NCI-H1436 treated with DMSO at 0.1 percent for 48 hours (cell line): ENCODE measurements around the gene FANCC.
"Not testable (repeated sequence)": the region's sequence is repeated elsewhere in the genome, so short reads cannot be mapped to it uniquely, and the experiment has no call there.

Experiments
- DNase-seq: peaks from one replicate; lab custom pipeline; 2025; lab: John Stamatoyannopoulos, UW

FANCC gene

DNA sequence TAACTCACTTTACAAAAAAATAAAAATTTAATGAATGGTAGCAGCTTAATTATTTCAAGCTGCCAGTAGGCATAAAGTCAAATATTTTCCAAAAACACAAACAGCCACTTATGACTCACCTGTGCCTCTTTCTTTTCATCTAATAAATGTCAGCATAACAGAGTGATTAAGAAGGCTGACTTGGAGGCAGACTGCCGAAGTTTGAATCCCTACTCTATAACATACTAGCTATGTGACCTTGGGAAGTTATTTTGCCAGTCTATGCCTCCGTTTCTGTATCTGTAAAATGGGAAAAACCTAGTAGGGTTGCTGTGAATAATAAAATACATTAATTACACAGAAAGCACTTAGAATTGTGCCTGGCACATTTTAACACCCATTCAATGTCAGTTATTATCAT, 33.8 kb downstream of the FANCC start:
- DNase-seq, result no peak

DNA sequence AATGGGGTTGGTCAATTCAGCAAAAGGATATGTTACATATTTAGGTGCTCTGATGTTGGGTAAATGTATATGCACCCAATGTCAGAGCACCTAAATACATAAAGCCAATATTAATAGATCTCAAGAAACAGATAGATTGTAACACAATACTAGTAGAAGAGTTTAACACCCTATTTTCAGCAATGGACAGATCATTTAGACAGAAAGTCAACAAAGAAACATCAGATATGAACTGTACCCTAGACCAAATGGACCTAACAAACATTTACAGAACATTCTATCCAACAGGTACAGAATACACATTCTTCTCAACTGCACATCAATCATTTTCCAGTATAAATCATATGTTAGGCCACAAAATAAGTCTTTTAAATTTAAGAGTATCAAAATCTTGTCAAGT, 35.2 kb downstream of the FANCC start:
- DNase-seq, result no peak

DNA sequence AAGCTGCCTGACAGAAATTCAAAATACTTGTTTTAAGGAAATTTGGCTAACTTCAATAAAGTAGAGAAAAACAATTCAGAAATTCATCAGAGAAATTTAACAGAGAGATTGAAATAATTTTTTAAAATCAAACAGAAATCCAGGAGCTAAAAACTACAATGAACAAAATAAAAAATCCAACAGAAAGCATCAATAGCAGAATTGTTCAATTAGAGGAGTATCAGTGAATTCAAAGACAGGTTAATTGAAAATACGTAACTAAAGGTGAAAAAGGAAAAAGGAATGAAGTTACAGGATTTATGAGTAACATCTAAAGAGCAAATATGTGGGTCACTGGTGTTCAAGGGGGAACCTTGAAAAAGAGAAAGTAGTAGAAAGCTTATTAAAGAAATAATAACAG, 36.8 kb downstream of the FANCC start:
- no peak for DNase-seq

DNA sequence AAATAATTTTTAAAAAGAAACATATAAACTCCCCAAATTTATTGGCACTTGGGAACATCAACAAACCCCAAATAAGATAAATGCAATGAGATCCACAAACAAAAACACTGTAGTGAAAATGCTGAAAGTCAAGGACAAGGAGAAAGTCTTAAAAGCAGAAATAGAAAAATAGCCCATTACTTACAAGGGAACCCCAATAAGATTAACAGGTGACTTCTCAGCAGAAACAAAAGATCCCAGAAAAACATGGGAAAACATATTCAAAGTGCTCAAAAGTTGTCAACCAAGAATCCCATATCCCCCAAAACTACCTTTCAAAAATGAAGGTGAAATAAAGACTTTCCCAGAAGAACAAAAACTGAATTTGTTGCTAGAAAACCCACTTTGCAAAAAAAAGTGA, 40.0 kb downstream of the FANCC start:
- DNase-seq, result no peak

DNA sequence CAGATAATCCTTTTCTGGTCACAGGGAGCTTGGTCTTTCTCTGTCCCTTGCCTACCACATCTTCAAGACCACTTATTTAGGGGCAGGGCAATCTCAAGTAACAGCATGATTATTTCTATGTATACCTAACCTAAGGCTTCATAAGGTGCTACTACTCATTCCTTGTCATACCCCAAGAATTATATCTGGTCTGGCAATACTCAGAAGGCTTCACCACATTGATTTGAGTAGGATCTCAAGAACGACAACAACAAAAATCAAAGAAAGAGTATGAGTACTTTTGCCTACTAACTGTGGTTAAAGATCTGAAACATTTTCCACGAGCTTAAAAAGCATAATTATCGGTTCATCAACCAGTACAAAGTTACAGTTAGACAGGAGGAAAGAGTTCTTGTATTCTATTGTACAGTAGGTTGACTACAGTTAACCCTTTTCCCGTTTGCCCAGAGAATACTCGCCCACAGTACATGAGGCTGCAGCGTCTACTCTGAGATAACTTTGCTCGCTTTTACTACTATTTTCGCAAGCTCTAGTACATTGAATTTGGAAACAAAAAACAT, 41.0 kb downstream of the FANCC start:
- DNase-seq, result no peak

DNA sequence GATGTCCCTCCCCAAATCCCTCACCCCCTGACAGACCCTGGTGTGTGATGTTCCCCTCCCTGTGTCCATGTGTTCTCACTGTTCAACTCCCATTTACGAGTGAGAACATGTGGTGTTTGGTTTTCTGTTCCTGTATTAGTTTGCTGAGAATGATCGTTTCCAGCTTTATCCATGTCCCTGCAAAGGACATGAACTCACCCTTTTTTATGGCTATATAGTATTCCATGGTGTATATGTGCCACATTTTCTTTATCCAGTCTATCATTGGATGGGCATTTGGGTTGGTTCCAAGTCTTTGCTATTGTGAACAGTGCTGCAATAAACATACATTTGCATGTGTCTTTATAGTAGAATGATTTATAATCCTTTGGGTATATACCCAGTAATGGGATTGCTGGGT, 43.3 kb downstream of the FANCC start:
- DNase-seq, result not testable (repeated sequence)

DNA sequence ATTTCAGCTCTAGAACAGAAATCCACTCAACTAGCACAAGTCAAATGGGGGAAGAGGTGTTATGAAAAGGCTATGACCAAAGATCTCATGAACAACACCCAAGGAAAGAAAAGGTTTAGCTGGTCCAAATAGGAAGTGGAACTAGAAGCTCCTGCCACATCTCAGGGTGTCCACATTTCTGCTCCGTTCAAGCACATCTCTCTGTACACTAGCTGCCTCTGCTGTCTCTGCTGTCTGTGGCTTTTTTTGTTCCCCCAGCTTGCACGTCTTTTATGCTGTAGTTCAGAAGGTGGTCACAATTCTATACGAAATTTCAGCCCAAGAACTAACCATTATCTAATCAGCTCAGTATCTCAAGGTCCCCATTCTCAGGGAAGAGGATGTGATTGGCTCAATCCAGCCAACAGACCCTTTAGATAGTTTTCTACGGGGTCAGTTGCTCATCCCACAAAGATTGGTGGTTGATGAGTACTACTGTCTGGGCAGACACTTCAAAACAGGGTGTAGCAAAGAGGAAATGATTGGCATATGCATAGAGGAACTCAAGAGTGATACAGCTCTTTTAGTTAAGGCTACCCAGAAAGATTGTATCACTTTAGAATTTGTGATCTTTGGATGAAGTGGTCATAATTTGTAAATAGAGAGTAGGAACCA, 44.0 kb downstream of the FANCC start:
- DNase-seq, result no peak

DNA sequence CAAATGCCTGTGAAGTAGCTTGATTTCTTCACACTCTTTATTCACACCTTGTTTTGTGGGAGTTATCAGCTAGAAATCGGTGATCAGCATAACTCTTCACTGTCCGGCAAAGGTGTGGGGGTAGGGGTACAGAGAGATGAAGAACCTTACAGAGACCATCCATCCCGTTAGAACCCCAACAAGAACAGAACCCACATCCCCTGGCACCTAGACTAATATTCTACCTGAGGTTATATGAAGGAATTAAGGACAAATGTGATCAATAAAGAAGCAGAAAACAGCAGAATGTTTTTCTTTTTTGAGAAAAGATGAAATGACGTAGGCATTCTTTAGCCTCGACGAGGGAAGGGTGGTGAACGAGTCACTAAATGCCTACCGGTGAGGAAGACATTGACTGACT, 44.7 kb downstream of the FANCC start:
- DNase-seq, result no peak

DNA sequence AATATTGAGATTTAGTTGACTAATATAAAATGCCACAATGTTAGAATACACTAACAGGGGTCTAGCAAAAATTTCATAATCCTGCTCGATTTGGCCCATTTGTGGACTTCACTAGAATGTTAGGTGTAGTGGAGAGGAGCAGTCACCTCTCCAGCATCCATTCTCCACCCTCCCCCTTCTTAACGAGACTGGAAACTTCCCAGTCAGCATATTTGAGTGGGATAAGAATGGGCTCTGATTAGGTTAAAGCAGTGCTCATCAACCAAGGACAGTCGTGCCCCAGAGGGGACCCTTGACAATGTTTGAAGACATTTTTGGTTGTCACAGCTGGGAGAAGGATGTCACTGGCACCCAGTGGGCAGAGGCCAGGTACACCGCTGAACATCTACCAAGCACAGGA, 46.7 kb downstream of the FANCC start:
- no peak for DNase-seq

DNA sequence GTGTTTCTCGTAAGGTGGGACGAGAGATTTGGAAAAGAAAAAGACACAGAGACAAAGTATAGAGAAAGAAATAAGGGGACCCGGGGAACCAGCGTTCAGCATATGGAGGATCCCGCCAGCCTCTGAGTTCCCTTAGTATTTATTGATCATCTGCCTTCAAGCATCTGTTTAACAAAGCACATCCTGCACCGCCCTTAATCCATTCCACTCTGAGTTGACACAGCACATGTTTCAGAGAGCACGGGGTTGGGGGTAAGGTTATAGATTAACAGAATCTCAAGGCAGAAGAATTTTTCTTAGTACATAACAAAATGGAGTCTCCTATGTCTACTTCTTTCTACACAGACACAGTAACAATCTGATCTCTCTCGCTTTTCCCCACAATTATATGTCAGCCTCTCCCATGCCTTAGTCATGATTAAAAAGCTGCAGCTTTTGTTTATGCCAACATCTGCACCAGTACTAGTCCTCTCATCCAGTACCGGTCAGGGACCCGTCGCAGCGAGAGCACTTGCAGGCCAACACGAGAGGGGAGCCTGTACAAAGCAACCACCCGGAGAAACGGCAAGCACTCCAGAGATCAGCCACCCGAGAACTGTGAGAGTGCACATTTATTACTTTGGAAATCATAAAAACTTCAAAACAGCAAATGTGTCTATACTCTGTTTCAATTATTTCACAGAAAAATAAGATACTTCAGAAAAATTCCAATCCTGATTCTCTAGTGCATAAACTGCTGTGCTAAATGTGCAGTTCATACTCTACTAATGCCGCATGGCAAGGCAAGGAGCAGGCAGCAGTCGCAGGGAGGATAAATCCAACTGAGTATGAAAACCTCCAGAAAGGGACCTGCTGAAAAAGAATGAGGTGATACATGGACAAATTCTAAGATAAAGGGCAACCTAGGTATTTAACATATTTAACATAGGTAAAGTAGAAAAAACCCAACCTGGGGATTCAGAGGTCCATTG, 47.4 kb downstream of the FANCC start:
- not testable (repeated sequence) for DNase-seq

DNA sequence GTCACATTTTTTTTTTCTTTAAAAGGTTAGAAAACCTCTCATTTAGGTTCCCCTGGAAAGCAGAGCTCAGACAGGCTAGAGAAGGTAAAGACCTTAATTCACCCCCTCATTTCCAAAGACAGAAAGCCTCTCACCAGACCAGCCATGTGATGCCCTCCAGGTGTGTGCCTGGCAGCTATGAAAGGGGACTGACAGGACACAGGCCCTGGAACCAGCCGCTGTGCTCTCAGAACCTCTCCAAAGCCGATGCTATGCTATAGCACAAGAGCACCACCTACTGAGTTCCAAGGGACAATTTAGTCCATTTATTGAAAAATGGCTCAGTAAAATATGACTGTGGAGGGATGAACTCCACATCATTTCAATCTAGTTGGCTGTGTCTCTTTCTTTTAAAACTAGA, 48.8 kb downstream of the FANCC start:
- DNase-seq, result no peak

DNA sequence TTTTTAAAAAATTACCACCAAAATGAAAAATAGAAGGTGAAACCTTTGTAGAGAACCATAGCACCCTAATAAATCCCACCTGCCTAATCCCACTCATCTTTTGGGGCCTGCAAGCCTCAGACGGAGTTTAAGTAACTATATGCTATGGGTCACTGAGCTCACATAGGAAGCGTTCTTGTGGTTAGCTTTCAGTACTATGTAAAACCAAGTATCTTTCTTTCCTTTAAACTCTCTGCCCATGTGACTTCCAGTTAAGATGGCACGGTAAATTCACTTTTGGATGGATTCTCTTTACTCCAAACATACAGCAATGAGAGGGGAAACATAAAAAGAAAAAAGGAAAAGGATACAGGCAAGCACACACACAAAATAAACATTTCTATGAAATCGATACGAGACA, 50.9 kb downstream of the FANCC start:
- DNase-seq, result no peak

DNA sequence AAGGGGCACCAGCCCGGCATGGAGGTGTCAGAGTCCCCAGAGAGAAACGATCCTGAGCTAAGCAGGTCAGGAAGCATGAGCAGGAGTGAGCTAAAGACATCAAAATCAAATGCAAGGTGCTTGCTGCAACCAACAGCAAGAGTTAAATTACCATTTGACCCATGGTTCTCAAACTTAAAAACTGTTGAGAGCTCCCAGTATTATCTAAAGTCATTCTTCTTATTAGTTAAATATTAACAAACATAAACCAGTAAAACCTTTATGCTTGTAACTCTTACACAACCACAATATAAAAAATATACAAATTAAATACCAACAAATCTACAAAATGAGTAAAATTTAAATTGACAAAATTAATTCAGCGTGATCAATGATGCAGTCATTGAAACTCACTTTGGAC, 51.5 kb downstream of the FANCC start:
- DNase-seq, result no peak

DNA sequence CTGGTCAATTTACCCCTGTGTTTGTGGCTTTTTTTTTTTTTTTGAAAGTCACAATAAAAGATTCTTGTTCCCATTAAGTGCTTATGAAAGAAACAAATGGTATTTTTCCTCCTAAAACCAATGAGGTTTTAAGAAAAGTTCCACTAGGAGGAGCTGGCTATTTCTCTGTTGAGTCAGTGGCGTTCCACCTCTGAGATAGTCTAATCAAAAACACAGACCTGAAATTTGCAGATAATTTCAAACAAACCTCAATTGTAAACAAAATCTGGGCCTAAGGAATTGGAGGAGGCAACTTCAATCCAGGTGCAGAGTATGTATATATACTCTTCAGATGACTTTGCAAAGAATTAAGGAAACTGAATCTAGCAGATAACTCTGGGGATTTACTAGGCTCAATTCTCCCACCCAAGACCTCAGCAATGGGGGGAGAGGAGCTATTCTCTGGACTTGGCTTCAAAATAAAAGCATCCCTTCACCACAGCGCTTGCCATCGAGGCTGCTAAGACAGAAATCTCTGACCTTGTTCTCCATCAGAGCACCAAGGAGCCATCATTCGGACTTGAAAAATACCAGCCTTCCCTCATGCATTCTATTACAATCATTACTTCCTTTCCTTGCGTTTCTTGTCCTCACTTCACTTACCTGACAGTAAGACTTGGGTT, 52.4 kb downstream of the FANCC start:
- no peak for DNase-seq

DNA sequence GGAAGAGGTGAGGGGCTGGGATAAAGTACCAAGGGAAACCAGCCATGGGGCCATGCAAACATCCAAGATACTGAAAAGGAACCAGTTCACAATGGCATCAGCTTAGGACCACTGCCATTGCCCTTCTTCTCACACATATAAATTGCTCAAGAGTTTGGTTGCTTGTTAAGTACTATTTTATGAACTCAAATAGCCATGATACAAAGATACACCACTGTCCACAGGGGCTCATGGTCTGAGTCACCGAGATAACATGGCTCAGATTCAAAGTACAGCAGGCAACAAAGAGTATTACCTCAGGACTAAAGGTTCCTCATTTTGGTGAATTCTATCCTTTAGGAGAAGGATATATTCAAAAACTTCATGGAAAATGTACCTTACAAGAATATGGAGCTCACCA, 55.6 kb downstream of the FANCC start:
- DNase-seq, result no peak

DNA sequence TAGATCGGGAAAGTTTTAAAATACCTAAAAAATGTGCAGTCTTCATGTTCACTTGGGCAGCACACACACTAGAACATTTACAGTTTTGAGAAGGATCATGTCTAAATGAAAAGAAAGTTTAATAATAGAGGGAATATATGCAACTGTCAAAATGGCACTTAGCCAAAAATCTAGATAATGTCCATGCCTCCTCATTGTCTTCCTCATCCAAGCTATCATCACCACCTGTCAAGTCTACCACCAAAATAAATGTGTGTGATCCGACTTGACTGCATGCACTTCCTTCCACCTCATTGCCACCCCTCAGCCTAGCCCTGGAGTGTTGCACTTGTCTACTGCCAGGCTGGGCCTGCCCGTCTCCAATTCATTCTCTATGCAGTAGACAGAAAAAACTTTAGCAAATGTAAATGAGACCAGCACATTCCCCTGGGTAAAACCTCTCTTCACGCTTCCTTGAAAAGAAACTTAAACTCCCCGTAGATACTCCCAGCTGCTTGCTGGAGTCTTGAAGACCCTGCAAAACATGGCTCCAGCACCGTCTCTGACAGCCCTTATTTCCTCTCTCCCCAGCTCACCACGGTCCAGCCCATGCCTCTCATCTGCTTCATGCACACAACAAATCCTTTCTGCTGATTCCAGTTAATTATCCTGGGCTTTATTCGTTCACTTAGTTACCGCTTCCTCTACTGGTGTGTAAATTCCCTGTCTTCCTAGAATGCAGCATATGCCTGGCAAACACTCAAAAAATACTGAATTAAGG, 66.9 kb downstream of the FANCC start:
- no peak for DNase-seq

DNA sequence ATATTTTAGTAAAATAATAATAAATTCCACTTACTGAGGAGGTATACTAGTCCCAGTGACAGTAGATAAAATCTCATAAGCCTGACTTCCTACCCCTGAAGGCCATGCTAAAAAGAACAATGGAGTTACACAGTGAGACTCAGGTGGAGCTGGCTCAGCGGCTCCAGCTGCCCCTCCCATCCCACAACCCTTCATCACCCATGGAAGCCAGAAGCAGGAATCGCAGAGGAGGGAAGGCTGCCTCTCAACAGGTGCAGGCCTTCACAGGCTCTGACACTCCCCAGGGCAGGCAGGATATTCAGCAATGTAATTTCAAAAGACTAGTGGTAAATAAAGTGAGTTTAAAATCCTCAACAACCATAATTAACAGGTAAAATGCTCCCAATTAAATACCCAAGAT, 67.5 kb downstream of the FANCC start:
- DNase-seq, result no peak

DNA sequence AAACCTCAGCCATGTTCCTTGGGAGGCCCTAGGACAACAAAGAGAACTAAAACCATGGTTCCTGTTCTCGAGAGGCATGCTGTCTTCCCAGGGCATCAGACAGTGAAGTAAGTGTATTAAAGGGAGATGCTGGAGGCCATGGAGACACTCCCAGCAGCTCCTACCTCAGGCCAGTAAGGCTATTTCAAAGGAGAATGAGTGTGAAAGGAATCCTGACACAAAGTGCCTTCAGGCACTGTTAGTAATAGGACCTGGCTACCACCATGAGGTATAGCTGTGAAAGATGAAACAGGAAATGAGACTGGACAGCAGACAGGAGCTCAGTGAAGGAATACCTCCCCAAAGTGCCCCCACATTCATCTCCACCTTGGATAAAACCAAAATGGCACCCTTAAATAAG, 71.0 kb downstream of the FANCC start:
- DNase-seq, result no peak

DNA sequence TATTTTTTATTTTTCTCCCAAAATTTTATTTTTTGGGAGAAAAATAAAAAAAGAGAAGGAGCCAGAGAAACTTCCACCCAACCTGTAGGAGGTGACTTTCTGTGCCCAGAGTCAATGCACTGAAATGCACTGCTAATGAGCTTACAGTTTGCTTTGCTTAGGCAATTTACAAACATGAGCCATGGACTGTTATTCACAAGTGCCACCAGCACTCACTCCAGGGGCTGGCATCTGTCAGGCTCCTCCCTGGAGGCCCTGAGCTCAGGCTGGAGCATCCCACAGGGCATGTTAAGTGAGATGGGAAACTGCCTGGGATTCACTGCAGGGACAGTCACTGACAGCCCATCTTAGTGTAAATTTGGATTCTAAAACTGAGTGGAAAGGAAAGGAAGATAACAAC, 74.9 kb downstream of the FANCC start:
- no peak for DNase-seq

DNA sequence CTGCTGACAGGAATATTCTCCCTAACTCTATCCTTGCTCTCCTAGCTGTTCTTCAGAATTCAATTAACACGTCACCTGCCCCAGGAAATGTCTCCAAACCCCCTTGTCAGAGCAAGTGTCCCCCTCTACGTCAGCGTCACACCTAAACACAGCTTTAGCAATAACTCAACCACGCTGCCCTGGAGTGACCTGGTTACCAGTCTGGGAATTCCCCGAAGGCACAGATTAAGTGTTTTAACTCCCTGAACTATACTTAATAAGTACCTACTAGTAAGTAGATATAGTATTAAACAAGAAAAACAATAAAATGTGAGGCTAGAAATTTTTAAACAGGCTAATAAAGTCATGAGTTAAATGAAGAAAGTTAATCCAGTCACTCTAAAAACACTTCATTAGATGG, 78.4 kb downstream of the FANCC start:
- DNase-seq, result no peak

DNA sequence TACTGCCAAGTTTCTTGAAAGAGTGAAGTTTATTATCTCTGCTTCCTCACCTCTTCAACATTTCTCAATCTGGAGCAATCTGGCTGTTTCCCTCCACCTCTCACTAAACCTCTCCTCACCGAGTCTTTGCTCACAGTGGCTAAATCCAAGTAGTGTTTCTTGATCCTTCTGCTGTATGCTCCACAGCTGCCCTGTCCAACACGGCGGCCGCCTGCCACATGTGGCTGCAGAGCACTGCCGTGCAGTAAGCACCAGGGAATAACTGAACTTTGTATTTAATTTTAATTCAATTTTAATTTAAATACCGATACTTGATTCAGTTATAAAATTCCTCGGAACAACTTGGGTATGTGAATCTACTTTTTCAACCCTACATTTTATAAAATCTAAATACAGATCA, 80.2 kb downstream of the FANCC start:
- no peak for DNase-seq

DNA sequence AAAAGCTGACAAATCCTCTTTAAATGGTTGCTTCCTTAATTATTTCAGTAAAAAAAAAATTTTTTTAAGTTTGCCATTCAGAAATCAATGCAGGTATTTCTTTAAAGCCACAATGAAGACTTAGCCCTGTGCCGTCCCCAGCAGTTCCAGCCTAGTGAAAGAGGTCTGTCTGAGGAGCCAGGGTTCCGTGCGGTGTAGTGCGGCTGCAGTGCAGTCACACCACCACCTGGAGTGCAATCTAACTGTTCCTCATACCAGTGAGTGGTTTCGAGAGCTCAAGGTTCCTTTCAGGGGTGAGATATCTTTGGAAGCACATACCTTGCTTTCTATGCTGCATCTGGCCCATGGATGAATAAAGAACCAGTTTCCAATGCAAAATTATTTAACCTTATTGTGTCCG, 87.5 kb downstream of the FANCC start:
- DNase-seq, result no peak
